A673 (cell line): ENCODE results near the gene RALGAPB. TPM values are rescaled to one million over a fixed set of nuclear protein-coding genes. Genes with fewer than 3 reads are reported as not detected.

ENCODE experiments used
- BruUV-seq: library from RNA; stranded (reverse); fragments of 400-500 nt; replicated peaks from 2 replicates; lab custom pipeline; 2021; lab: Mats Ljungman, UMichigan
- CTCF ChIA-PET: fragments of 300-600 bp; sonication (Branson Sonifier 250); formaldehyde crosslinking; loops from one replicate; lab custom pipeline; 2022; ENCODE audit warnings: antibody characterized with exemption; lab: Charles Lee
- POLR2A ChIA-PET: fragments of 300-600 bp; sonication (Branson Sonifier 250); formaldehyde crosslinking; loops from one replicate; lab custom pipeline; 2022; ENCODE audit warnings: antibody characterized with exemption; ENCODE audit not compliant: low non-redundant PET; lab: Charles Lee
- DNase-seq: peaks from one replicate; pipeline ENCODE4 v3.0.0-alpha.2; 2015; ENCODE audit warnings: low spot score
- H3K27ac ChIP-seq: fragments of 200-600 bp; sonication (generic); 2 replicates; pipeline ENCODE4 v1.5.1; 2016; ENCODE audit warnings: mixed run types, low read depth, mild to moderate bottlenecking, mixed read lengths, antibody characterized with exemption, low read length; ENCODE audit not compliant: poor library complexity, severe bottlenecking
- H3K27me3 ChIP-seq: fragments of 200-600 bp; sonication (generic); replicated peaks from 2 replicates; pipeline ENCODE4 v1.6.1; 2017; ENCODE audit warnings: mixed run types, low read depth, mild to moderate bottlenecking, mixed read lengths, antibody characterized with exemption, low read length; ENCODE audit not compliant: insufficient read depth, poor library complexity
- H3K36me3 ChIP-seq: fragments of 200-600 bp; sonication (generic); 2 replicates; pipeline ENCODE4 v1.6.1; 2016; ENCODE audit warnings: mixed run types, mild to moderate bottlenecking, mixed read lengths, antibody characterized with exemption, low read length; ENCODE audit not compliant: insufficient read depth, poor library complexity, severe bottlenecking
- H3K4me1 ChIP-seq: fragments of 200-600 bp; sonication (generic); 2 replicates; pipeline ENCODE4 v1.6.1; 2017; ENCODE audit warnings: mixed run types, mild to moderate bottlenecking, mixed read lengths, antibody characterized with exemption, low read length; ENCODE audit not compliant: insufficient read depth, poor library complexity, severe bottlenecking
- H3K4me3 ChIP-seq: fragments of 200-600 bp; sonication (generic); 2 replicates; pipeline ENCODE4 v1.5.1; 2016; ENCODE audit warnings: low read depth, mixed run types, mild to moderate bottlenecking, mixed read lengths, low read length; ENCODE audit not compliant: poor library complexity, severe bottlenecking
- H3K9me3 ChIP-seq: fragments of 200-600 bp; sonication (generic); 2 replicates; pipeline ENCODE4 v1.6.1; 2016; ENCODE audit warnings: mixed run types, low read depth, mild to moderate bottlenecking, mixed read lengths, antibody characterized with exemption, low read length; ENCODE audit not compliant: poor library complexity, severe bottlenecking
- CTCF ChIP-seq: fragments of 300-800, 200-600 bp; sonication (generic); conservative IDR thresholded peaks from 2 replicates; pipeline ENCODE4 v1.5.1; 2017; ENCODE audit warnings: low read depth, mild to moderate bottlenecking, antibody characterized with exemption, low read length, moderate library complexity, mixed read lengths
- EZH2 ChIP-seq: fragments of 200-600 bp; sonication (generic); IDR thresholded peaks from 2 replicates; pipeline ENCODE4 v1.6.1; 2017; ENCODE audit warnings: borderline replicate concordance, low read depth, mild to moderate bottlenecking, mixed read lengths, antibody characterized with exemption, low read length; ENCODE audit not compliant: poor library complexity, severe bottlenecking
- intact Hi-C: fragments of 100-400 bp; cut with micrococcal nuclease; formaldehyde crosslinking; loops from one replicate; pipeline ENCODE4 v1.10.0; 2022; ENCODE audit not compliant: unreplicated experiment
- total RNA-seq: library from RNA; stranded (reverse); gene quantifications from 2 replicates; pipeline ENCODE4 v1.2.3, GENCODE V29; 2021

RALGAPB gene
- total RNA-seq, 1 experiment from 2014 or later: 34.4 TPM

DNA sequence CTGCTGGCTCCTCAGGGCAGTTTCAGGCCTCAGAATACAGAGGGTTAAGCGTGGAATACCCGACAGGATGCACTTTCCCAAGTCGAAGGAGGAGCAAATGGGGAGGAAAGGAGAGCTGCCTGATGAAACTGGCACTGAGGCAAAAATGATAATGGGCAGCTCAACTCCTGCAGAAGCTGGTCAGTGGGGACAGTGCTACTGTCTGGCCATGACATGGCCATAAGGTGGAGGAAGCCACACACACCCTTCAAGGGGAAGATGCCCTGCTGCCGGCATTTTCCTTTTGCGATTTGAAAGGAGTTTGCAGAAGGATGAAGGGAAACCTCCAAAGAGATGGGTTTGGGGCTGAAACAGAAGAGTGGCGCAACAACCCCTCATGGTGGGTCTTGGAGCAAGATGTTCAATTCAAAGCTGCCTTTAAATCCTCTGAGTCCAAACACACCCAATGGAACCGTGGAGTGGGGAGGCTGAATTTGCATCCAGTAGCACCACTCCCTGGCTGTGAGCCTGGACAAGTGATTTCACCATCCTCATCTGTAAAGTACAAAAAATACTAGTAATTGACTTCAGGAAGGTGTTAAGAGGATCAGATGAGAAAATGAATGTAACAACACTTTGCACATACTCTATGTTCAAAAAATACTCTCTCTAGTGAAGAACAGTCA lies 111.6 kb downstream of the RALGAPB start:
- H3K4me3 ChIP-seq: no peak overlapping the region
- ChIA-PET CTCF (interaction anchor here (0.7 kb wide), 1 partner anchor 796 kb away, joined by 3 read pairs; no protein-coding TSS in a partner anchor), POLR2A (no interaction called here)
- no peaks in the 10 kb centered on the region for H3K4me1 ChIP-seq
- DNase-seq: no peak
- H3K27ac ChIP-seq: no peak overlapping the region
- BruUV-seq: no TSS peak
- H3K9me3 ChIP-seq: no peaks in the 10 kb centered on the region
- H3K27me3 ChIP-seq: no peaks in the 10 kb centered on the region
- H3K36me3 ChIP-seq: no peaks in the 10 kb centered on the region
- TF ChIP-seq EZH2 (no peak), CTCF (no peak)
- intact Hi-C loops: no loop called here

DNA sequence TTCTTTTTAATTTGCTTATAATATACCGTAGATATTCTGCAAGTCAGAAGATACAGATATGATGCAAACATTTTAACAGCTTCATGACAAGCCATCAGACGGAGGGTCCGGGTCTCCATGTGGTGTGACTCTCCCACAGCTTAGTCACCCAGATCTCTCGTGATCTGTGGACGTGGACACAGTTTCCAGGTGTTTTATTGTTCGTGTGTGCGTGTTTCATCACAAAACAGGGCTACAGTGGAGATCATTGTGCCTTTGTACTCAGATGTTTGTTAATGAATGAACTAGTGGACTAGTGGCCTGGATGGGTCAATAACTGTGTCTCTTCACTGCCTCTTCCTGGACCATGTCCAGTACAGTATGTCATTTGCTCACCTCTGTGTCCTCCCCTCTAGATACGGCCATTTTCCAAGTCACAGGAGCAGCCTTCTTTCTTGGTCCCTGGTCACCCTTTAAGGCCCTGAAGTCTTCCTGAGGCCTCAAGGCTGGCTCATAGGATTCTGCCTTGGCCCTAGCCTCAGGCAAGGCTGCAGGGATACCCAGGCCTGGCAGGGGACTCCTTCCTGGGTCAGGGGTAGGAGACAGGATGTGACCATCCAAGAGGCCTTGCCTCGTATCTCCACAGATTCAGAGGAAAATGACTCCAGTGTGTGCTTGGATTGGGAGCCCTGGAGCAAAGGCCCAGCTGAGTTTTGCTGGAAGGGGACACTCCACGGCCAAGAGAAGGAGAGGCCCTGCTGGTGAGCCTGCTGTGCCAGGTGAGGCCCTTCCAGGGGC lies 112.9 kb downstream of the RALGAPB start:
- H3K4me1 ChIP-seq: no peaks in the 10 kb centered on the region
- no peak overlapping the region for H3K4me3 ChIP-seq
- ChIA-PET CTCF (no interaction called here), POLR2A (no interaction called here)
- no TSS peak for BruUV-seq
- no peak for DNase-seq
- H3K9me3 ChIP-seq: no peaks in the 10 kb centered on the region
- no peaks in the 10 kb centered on the region for H3K36me3 ChIP-seq
- TF ChIP-seq CTCF (no peak), EZH2 (no peak)
- intact Hi-C loops: no loop called here
- H3K27me3 ChIP-seq: no peaks in the 10 kb centered on the region
- H3K27ac ChIP-seq: no peak overlapping the region

- no TSS peak for BruUV-seq
- H3K9me3 ChIP-seq: no peaks in the 10 kb centered on the region
- no peak overlapping the region for H3K4me3 ChIP-seq
- no peaks in the 10 kb centered on the region for H3K36me3 ChIP-seq
- no peaks in the 10 kb centered on the region for H3K27me3 ChIP-seq
- CTCF ChIA-PET: no interaction called here
- intact Hi-C loops: no loop called here
- H3K27ac ChIP-seq: no peak overlapping the region
- no peaks in the 10 kb centered on the region for H3K4me1 ChIP-seq
- TF ChIP-seq CTCF (no peak), EZH2 (no peak)
- DNase-seq: no peak
- POLR2A ChIA-PET: no interaction called here
Measured at GRCh38 chr20:38586181-38586525, 113.5 kb downstream of the RALGAPB start.
